ENCODE results near the gene TGFBR3L. TPM values are rescaled to one million over a fixed set of nuclear protein-coding genes. Genes with fewer than 3 reads are reported as not detected.

The TGFBR3L gene
- total RNA-seq, 3 donors from 2014 or later (not counting 1 experiment from before 2014, with no cell fraction given) = 3.5 to 4.6 (median 4.4) TPM

GRCh38 chr19:7869453-7869909 is 45.1 kb upstream of the TGFBR3L start:
- H3K9me3 ChIP-seq (ENCODE audit: control insufficient read depth, insufficient read depth, low read length) = peaks cover 4% of the 10 kb centered on the region
- H3K4me1 ChIP-seq (ENCODE audit: control insufficient read depth, insufficient read depth, low read length) = peaks cover 51% of the 10 kb centered on the region
- no peaks in the 10 kb centered on the region for H3K36me3 Mint-ChIP-seq
- peak overlapping the region; percentile 21 for H3K4me3 ChIP-seq (ENCODE audit: low read length)
- intact Hi-C loops (cut with micrococcal nuclease) = loop anchor here (1.0 to 2.0 kb wide), 3 partner anchors 33 to 51 kb away; partner anchors contain the start of genes MAP2K7 and SNAPC2
- TF ChIP-seq, protein P1, sequence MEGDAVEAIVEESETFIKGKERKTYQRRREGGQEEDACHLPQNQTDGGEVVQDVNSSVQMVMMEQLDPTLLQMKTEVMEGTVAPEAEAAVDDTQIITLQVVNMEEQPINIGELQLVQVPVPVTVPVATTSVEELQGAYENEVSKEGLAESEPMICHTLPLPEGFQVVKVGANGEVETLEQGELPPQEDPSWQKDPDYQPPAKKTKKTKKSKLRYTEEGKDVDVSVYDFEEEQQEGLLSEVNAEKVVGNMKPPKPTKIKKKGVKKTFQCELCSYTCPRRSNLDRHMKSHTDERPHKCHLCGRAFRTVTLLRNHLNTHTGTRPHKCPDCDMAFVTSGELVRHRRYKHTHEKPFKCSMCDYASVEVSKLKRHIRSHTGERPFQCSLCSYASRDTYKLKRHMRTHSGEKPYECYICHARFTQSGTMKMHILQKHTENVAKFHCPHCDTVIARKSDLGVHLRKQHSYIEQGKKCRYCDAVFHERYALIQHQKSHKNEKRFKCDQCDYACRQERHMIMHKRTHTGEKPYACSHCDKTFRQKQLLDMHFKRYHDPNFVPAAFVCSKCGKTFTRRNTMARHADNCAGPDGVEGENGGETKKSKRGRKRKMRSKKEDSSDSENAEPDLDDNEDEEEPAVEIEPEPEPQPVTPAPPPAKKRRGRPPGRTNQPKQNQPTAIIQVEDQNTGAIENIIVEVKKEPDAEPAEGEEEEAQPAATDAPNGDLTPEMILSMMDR (IDR thresholded peaks at IDR 0.05) = peak; percentile 59
- no peaks in the 10 kb centered on the region for H3K9me3 Mint-ChIP-seq
- peak overlapping the region; percentile 79 for H3K4me3 Mint-ChIP-seq
- peaks cover 22% of the 10 kb centered on the region for H3K27me3 ChIP-seq (ENCODE audit: control insufficient read depth, insufficient read depth, low read length)
- ATAC-seq (peak; percentile 65 to 85 (median 69)), DNase-seq (peak; percentile 84 to 90)
- H3K27ac ChIP-seq (ENCODE audit: low read length) = peak overlapping the region; percentile 25
- peaks cover 12 to 31% of the 10 kb centered on the region in 2 donors for H3K4me1 Mint-ChIP-seq
- 2% methylated on average over 47 of the region's 47 CpGs for WGBS (ENCODE audit: insufficient coverage)
- no peaks in the 10 kb centered on the region for H3K36me3 ChIP-seq (ENCODE audit: control insufficient read depth, insufficient read depth, low read length)
- H3K27me3 Mint-ChIP-seq (ENCODE audit: low read depth in 2 of 2) = peaks cover 9 to 37% of the 10 kb centered on the region in 2 donors
- peak overlapping the region; percentile 86 to 89 for H3K27ac Mint-ChIP-seq

GRCh38 chr19:7869910-7870511 is 44.6 kb upstream of the TGFBR3L start:
- Mint-ChIP-seq H3K27me3 (ENCODE audit: low read depth in 2 of 2) (peaks cover 6 to 37% of the 10 kb centered on the region in 2 donors), H3K9me3 (no peaks in the 10 kb centered on the region), H3K36me3 (no peaks in the 10 kb centered on the region), H3K4me3 (peak overlapping the region; percentile 79), H3K4me1 (peaks cover 12 to 35% of the 10 kb centered on the region in 2 donors), H3K27ac (peak overlapping the region; percentile 86 to 89)
- Histone ChIP-seq H3K4me3 (ENCODE audit: low read length) (no peak overlapping the region), H3K27me3 (ENCODE audit: control insufficient read depth, insufficient read depth, low read length) (peaks cover 28% of the 10 kb centered on the region), H3K27ac (ENCODE audit: low read length) (no peak overlapping the region), H3K4me1 (ENCODE audit: control insufficient read depth, insufficient read depth, low read length) (peaks cover 56% of the 10 kb centered on the region), H3K36me3 (ENCODE audit: control insufficient read depth, insufficient read depth, low read length) (no peaks in the 10 kb centered on the region), H3K9me3 (ENCODE audit: control insufficient read depth, insufficient read depth, low read length) (peaks cover 4% of the 10 kb centered on the region)
- intact Hi-C loops (cut with micrococcal nuclease) = loop anchor here (1.0 to 2.0 kb wide), 3 partner anchors 33 to 50 kb away; partner anchors contain the start of genes MAP2K7 and SNAPC2
- ATAC-seq = peak in 2 of 3 donors; percentile 4 to 6
- TF ChIP-seq, protein P1 (IDR thresholded peaks at IDR 0.05) = no peak
- peak; percentile 41 to 78 for DNase-seq
- WGBS (ENCODE audit: insufficient coverage) = 13% methylated on average over 30 of the region's 30 CpGs

DNA sequence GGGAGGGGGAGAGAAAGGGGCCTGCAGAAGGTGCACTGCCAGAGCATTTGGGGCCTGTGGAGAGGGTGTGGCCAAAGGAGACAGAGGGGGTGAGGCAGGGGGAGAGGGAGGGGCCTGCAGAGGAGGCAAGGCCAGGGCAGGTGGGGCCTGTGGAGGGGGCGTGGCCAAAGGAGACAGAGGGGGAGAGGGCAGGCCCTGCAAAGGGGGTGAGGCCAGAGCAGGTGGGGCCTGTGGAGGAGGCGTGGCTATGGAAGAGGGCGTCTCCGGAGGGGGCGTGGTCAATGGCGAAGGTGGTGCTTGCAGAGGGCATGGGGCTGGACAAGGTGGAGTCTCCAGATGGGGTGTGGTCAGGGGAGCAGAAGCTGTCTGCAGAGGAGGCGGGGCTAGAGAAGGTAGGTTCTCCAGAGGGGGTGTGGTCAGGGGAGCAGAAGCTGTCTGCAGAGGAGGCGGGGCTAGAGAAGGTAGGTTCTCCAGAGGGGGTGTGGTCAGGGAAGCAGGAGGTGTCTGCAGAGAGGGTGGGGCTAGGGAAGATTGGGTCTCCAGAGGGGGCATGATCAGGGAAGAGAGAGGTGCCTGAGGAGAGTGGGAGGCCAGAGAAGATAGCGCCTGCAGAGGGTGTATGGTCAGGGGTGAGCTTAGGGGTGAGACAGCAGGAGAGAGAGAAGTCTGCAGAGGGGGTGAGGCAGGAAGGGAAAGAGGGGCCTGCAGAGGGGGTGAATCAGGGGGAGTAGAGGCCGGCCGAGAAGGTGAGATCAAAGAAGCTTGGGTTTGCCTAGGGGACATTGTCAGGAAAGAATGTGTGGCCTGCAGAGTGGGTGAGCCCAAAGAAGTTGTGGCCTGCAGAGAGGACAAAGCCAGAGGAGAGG is 43.8 kb upstream of the TGFBR3L start:
- H3K27me3 ChIP-seq (ENCODE audit: control insufficient read depth, insufficient read depth, low read length) = peaks cover 28% of the 10 kb centered on the region
- Mint-ChIP-seq H3K4me3 (peak overlapping the region; percentile 79), H3K9me3 (no peaks in the 10 kb centered on the region), H3K27ac (peak overlapping the region; percentile 86 to 89), H3K4me1 (peaks cover 12 to 35% of the 10 kb centered on the region in 2 donors), H3K27me3 (ENCODE audit: low read depth in 2 of 2) (peaks cover 0 to 31% of the 10 kb centered on the region in 2 donors), H3K36me3 (no peaks in the 10 kb centered on the region)
- H3K27ac ChIP-seq (ENCODE audit: low read length) = no peak overlapping the region
- H3K36me3 ChIP-seq (ENCODE audit: control insufficient read depth, insufficient read depth, low read length) = no peaks in the 10 kb centered on the region
- intact Hi-C loops (cut with micrococcal nuclease) = no loop called here
- WGBS (ENCODE audit: insufficient coverage) = 43% methylated on average over 11 of the region's 11 CpGs
- H3K9me3 ChIP-seq (ENCODE audit: control insufficient read depth, insufficient read depth, low read length) = no peaks in the 10 kb centered on the region
- peak in 1 of 3 donors; percentile 2 for ATAC-seq
- no peak overlapping the region for H3K4me3 ChIP-seq (ENCODE audit: low read length)
- TF ChIP-seq, protein P1 (IDR thresholded peaks at IDR 0.05) = no peak
- peak; percentile 48 to 70 for DNase-seq
- H3K4me1 ChIP-seq (ENCODE audit: control insufficient read depth, insufficient read depth, low read length) = peaks cover 57% of the 10 kb centered on the region
